T-helper 1 cell (primary cell): ENCODE measurements around the gene NPBWR2.
A peak's percentile ranks its signal among the peaks of the same experiment; 100 is the strongest.
"Not testable (repeated sequence)": the region's sequence is repeated elsewhere in the genome, so short reads cannot be mapped to it uniquely, and the experiment has no call there.

ENCODE experiments used
- DNase-seq, 5 donors: peaks; one replicate each; pipeline ENCODE4 v3.0.0-alpha.2; 2012 to 2020

The NPBWR2 gene

DNA sequence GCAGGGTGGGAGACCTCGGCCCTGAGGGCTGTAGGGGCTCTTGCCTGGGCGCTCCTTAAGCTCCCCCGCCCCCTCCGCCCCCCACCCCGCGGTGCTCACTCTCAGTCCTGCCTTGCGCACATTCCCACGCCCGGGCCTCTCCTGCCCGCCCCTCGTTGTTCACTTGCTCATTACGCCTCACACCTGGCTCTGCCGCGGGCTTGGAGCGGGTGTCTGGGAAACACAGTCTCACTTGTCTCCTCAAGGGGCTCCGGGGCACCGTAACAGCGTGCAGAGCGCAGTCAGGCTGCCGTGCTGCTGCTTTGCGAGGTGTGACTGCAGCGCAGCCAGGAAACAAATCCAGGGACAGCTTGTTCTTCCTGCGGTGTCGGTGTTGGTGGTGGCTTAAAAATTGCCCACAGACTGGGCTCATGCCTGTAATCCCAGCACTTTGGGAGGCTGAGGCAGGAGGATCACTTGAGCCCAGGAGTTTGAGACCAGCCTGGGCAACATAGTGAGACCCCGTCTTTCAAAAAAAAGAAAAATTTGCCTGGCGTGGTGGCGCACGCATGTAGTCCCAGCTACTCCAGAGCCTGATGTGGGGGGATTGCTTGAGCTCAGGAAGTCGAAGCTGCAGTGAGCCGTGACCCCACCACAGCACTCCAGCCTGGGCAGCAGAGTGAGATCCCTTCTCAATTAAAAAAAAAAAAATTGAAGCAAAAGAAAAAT, 4.6 kb downstream of the NPBWR2 start:
- peak in 1 of 5 donors; percentile 14 for DNase-seq

- peak; percentile 37 to 60 (median 57) for DNase-seq
Measured at GRCh38 chr20:64101731-64102621, 5.4 kb downstream of the NPBWR2 start.

DNA sequence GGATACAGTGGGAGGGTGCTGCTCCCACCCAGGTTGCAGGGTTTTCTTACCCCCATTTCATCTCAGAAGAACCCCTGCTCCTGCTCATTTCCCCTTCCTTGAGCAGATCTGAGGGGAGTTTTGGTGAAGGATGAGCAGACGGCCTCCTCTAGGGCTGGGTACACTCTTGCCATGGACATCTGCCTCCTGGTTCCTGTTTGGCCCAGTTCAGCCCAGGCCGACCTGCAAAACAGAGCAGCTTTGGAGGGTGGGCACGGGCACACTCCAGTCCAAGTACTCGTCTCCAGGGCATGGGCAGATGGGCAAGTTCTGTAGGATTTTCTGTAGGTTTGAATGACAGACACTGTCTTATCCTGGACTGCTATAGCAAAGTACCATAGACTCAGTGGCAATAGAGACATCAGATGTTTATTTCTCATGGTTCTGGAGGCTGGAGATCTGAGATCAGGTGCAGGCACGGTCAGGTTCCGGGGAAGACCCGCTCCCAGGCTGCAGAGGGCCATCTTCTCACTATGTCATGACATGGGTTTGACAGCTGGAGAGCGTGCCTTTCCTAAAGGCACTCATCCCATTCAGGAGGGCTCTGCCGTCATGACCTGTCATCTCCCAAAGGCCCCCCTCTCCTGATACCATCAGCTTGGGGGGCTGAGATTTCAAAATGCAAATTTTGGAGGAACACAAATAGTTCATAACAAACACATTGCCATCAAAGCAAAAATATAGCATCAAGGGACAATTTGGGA, 6.2 kb downstream of the NPBWR2 start:
- DNase-seq, result no peak

- no peak for DNase-seq
Measured at GRCh38 chr20:64100566-64100888, 6.8 kb downstream of the NPBWR2 start.

- peak in 1 of 5 donors; percentile 54 for DNase-seq
Measured at GRCh38 chr20:64099880-64100565, 7.3 kb downstream of the NPBWR2 start.

- no peak for DNase-seq
Measured at GRCh38 chr20:64099086-64099786, 8.1 kb downstream of the NPBWR2 start.

DNA sequence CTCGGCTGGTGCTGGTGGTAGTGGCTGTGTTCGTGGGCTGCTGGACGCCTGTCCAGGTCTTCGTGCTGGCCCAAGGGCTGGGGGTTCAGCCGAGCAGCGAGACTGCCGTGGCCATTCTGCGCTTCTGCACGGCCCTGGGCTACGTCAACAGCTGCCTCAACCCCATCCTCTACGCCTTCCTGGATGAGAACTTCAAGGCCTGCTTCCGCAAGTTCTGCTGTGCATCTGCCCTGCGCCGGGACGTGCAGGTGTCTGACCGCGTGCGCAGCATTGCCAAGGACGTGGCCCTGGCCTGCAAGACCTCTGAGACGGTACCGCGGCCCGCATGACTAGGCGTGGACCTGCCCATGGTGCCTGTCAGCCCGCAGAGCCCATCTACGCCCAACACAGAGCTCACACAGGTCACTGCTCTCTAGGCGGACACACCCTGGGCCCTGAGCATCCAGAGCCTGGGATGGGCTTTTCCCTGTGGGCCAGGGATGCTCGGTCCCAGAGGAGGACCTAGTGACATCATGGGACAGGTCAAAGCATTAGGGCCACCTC, 8.8 kb downstream of the NPBWR2 start:
- DNase-seq, result no peak

- no peak for DNase-seq
Measured at GRCh38 chr20:64096535-64096934, 10.8 kb downstream of the NPBWR2 start.

DNA sequence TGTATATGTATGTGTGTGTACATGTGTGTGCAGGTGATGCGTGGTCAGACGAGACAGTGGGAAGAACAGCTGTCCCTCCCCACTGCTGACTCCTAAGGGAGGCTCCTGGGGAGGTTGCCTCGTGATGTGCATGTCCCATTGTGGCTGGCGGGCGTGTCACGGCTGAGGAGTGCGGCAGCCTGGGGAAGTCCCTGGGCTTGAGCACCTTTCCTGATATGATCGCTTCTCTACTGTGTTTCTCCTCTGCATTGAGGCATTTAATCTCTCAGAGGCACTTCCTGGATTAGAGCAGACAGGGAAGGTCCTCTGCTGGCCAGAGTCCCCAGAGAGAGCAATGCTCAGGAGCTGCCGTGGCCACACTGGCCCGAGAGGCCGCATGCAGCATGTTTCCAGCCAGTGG, 11.4 kb downstream of the NPBWR2 start:
- DNase-seq, result no peak

DNA sequence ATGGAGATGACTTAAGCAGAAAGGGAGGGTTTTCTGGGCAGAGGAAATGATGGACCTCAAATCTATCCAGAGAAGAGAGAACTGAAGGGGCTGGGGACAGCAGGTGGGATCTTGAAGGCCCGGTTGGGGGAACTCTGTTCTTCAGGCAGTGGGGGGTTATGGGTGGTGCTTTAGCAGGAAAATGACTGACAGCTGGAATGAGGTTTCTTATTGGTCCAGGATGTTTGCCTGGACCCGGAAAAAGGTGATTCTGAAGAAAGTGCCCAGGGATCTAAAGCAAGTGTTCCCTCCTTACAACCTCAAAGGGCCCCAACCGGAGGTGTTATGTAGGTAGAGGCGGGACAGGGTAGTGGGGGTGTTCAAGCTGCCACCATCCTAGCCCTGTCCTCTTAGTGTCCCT, 11.9 kb downstream of the NPBWR2 start:
- no peak for DNase-seq

- no peak for DNase-seq
Measured at GRCh38 chr20:64093013-64093503, 14.3 kb downstream of the NPBWR2 start.

GRCh38 chr20:64092258-64093012, 14.9 kb downstream of the NPBWR2 start:
- DNase-seq, result no peak

- DNase-seq, result no peak
Measured at GRCh38 chr20:64091770-64092169, 15.6 kb downstream of the NPBWR2 start.

- no peak for DNase-seq
Measured at GRCh38 chr20:64091340-64091739, 16.0 kb downstream of the NPBWR2 start.

- no peak for DNase-seq
Measured at GRCh38 chr20:64090165-64090564, 17.2 kb downstream of the NPBWR2 start.

- not testable (repeated sequence) for DNase-seq
Measured at GRCh38 chr20:64088586-64088985, 18.8 kb downstream of the NPBWR2 start.

- DNase-seq, result not testable (repeated sequence)
Measured at GRCh38 chr20:64087226-64087825, 20.0 kb downstream of the NPBWR2 start.

- DNase-seq, result no peak
Measured at GRCh38 chr20:64086801-64087200, 20.6 kb downstream of the NPBWR2 start.

GRCh38 chr20:64084685-64085152, 22.6 kb downstream of the NPBWR2 start:
- no peak for DNase-seq
